Stimulated activated CD4-positive, alpha-beta T cell treated with anti-CD3 and anti-CD28 coated beads, Interleukin-1b, Interleukin-23, amount 100 ng/mL, for 24 hours (primary cell): Measurements from ENCODE around the gene ETNK1.
"Not testable (repeated sequence)": the region's sequence is repeated elsewhere in the genome, so short reads cannot be mapped to it uniquely, and the experiment has no call there.

Source experiments
- DNase-seq, 4 experiments: peaks; one replicate each; pipeline ENCODE4 v3.0.0-alpha.2; 2020; ENCODE audit warnings: low read depth in 4 of 4, low spot score in 1 of 4

The ETNK1 gene

GRCh38 chr12:22624870-22625761 is at the start of gene ETNK1:
TSS of gene ETNK1 (plus strand) at chr12:22625171. CDS start at chr12:22625431, 260 bp downstream.
- DNase-seq: peak; percentile 70 to 82 (median 80)

DNA sequence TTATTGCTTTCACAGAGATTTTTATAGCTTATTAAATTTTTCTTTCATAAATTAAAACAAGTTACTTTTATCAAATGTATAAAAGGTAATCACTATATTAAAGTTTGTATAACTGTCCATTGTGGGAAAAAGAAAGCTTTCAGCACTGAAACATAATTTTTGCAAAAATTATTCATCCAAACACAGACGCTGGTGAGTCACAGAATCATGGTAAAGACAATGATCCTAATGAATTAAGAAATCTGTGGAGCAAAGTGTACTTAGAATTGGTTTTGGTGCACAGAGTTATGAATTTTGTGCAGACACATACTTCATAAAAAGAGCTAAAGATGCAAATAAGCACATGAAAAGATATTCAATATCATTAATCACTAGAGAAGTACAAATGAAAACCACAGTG is 48.9 kb upstream of the ETNK1 start:
- DNase-seq: no peak

DNA sequence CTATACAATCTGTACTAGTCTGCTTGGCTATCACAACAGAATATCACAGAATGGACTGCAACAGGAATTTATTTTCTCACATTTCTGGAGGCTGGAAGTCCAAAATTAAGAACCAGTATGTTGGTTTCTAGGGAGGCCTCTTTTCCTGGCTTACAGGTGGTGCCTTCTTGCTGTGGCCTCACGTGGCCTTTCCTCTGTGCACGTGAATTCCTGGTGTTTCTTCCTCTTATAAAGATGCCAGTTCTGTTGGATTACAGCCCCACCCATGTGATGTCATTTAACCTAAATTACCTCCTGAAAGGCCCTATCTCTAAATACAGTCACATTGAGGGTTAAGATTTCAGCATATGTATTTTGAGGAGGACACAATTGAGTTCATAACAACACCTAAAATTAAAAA is 48.5 kb upstream of the ETNK1 start:
- no peak for DNase-seq

- DNase-seq: no peak
These were observed 47.3 kb upstream of the ETNK1 start for GRCh38 chr12:22577667-22578066.

DNA sequence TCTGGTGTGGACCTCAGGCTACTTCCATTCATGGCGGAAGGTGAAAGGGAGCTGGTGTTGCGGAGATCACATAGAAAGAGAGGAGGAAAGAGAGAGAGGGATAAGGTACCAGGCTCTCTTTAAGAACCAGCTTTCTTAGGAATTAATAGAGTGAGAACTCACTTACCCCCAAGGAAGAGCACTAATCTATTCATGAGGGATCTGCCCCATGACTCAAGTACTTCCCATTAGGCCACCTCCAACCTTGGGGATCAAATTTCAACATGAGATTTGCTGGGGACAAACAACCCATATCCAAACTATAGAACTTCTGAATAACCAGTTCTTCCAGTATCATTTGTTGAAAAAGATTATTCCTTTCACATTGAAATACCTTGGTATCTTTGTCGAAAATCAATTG is 46.6 kb upstream of the ETNK1 start:
- no peak for DNase-seq

GRCh38 chr12:22588817-22589216 is 36.2 kb upstream of the ETNK1 start:
- no peak for DNase-seq

DNA sequence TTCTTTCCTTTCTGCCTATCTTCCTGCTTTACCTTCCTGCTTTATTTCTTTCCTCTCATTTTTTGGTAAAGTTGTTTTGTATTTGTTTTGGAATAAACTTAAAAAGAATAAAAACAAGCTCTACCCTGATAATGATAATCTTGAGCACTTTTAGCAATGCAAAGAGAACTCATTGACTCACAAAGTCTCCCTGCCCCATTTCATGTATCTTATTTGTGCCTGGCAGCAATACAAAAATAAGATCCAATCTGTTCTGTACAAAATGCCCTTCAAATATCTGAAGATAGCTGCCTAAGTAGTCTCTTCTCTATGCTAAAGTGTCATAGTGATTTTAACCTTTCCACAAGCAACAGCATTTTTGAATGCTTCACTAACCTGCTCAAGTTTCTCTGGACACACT is 31.1 kb upstream of the ETNK1 start:
- DNase-seq: no peak

- not testable (repeated sequence) for DNase-seq
These were observed 27.4 kb upstream of the ETNK1 start for GRCh38 chr12:22597539-22597938.

GRCh38 chr12:22598141-22598762 is 26.7 kb upstream of the ETNK1 start:
- no peak for DNase-seq

DNA sequence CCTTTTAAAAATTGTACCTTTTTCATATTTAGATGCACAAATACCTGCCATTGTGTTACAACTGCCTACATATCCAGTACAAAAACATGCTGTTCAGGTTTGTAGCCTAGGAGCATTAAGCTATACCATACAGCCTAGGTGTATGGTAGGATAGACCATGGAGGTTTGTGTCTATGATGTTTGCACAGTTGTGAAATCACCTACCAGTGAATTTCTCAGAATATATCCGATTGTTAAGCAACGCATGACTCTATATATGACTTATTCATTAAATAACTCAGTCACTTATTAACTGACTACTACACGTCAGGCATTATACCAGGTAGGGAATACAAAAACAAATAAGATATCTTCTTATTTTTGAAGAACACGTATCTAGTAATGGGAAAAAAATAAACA is 26.2 kb upstream of the ETNK1 start:
- DNase-seq: no peak

GRCh38 chr12:22600181-22600580 is 24.8 kb upstream of the ETNK1 start:
- DNase-seq: no peak

DNA sequence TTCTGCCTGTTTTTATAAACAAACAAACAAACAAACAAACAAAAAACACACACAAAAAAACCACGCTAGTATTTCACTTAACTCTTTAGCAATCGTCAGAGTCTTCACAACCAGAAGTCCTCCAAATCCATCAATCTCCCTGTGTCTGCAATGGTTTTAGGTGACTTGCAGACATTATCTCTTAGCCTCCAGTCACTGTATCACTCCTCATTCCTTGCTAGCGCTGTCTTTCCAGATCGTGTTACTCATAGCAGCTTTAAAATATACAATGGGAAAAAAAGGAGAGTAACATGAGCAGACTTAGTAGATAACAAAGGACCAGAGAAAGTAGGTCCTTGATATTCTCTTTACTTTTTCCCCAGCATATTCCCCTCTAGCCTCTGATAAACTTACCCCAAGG is 15.5 kb upstream of the ETNK1 start:
- no peak for DNase-seq

- DNase-seq: no peak
These were observed 14.8 kb upstream of the ETNK1 start for GRCh38 chr12:22610131-22610530.

- DNase-seq: not testable (repeated sequence)
These were observed 12.1 kb upstream of the ETNK1 start for GRCh38 chr12:22612822-22613221.

GRCh38 chr12:22615963-22616501 is 8.9 kb upstream of the ETNK1 start:
- no peak for DNase-seq

- no peak for DNase-seq
These were observed 7.3 kb upstream of the ETNK1 start for GRCh38 chr12:22617630-22618029.

- no peak for DNase-seq
These were observed 462 bp upstream of the ETNK1 start for GRCh38 chr12:22624548-22624869.

DNA sequence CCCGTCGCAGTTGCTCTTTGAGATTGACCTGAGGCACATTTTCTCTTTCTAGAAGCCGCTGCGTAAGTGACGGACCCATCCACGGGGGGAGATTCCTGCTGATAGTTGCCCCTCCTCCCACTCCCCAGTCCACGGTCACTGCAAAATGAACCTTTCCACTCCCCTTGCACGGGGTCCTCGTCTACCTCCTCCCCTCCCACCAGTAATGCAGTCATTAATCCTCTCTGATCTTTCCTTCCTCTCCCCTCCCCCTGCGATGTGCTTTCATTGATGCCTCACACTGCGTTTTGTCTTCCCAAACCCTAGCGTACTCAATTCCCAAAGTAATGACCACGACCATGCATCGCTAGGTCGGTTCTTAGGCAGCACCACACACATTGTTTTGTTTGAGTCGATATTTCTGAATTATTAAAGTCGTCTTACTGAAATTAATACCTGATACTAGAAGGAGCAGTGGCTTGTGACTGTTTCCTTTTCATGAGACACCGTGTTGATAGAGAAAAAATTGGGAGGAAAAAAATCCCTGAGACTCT is 857 bp downstream of the ETNK1 start:
- peak in 1 of 4 experiments; percentile 13 for DNase-seq

DNA sequence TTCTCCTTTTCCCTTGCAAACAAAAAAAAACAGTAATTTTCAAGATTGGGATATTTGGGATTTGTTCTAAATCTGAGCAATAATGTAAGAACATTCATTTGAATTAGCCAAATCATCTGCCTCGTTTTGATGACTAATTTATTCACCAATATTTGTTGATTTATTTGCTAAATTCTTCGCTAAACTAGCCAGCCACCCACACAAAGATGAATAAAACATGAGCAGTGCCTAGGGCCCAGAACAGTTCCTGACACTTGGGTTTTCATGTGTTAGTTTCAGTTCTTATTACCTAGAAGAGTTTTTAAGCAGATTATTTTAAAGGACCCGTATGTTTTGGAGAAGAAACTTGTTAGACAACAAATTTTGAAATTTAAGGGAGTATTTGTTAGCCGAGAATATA is 1.4 kb downstream of the ETNK1 start:
- no peak for DNase-seq

DNA sequence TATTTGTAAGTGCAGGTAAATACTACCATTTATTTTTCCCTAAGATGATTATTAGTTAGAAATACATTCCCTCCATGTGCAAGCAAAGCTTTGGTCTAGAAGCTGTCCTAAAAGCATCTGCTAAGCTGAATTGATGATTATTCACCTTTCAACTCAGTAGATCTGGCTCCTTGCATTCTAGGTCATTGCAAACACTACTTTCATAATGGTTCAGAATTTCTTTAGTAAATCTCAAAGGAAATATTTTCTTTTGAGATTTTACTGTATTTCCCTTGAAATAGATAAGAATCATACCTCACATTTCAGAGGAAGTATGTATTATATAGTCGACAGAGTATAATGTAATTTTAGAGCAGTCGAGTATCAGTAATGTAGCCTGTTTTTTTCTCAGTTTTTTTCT is 2.4 kb downstream of the ETNK1 start:
- no peak for DNase-seq

DNA sequence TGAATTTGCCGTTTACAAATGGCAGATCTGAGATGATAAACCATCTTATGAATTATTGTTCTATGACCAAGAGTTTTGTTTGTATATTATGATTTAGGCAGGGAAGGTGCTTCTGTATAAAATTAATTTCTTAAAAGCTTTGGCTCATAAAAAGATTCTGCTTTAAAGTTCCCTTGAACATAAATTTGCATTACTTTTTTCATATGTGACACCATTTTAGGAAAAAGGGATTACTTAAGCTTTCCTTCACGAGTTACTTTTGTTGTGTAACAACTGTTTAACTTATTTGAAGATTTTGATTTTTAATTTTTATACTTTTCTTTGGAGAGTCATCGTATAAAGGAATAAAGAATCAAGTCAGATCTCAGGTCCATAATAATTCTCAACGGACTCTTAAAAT is 3.3 kb downstream of the ETNK1 start:
- DNase-seq: no peak

- no peak for DNase-seq
These were observed 7.0 kb downstream of the ETNK1 start for GRCh38 chr12:22631863-22632463.
